Measurements from ENCODE around the gene COX4I1.
"Not testable (repeated sequence)": the region's sequence is repeated elsewhere in the genome, so short reads cannot be mapped to it uniquely, and the experiment has no call there.

Gene COX4I1

DNA sequence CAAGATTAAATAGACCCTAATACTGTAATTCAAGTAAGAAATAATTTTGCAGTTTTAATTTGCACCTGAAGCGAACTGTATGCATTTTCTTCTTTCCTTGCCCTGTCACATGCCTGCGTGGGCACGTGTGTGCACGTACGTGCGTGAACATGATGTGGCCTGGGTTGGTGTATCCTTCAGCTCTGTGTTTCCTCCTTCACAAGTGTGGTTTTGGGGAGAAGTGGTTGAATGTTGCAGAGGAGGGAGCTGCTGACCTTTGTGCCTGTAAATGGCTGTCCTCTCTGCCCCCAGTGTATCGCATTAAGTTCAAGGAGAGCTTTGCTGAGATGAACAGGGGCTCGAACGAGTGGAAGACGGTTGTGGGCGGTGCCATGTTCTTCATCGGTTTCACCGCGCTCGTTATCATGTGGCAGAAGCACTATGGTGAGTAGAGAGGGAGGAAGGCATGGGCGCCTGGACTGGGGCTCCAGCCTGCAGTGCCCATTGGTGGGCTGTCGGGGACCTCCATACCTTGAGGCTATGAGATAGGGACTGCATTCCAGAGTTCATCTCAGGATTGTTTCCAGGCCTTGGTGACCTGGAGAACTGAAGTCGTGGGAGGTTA lies 6.0 kb downstream of the COX4I1 start:
- Mint-ChIP-seq H3K36me3 (peaks cover 26% of the 10 kb centered on the region), H3K27ac (no peak overlapping the region), H3K9me3 (ENCODE audit: low read depth) (no peaks in the 10 kb centered on the region), H3K4me1 (ENCODE audit: low read depth) (peaks cover 30% of the 10 kb centered on the region), H3K4me3 (no peak overlapping the region), H3K27me3 (no peaks in the 10 kb centered on the region)

DNA sequence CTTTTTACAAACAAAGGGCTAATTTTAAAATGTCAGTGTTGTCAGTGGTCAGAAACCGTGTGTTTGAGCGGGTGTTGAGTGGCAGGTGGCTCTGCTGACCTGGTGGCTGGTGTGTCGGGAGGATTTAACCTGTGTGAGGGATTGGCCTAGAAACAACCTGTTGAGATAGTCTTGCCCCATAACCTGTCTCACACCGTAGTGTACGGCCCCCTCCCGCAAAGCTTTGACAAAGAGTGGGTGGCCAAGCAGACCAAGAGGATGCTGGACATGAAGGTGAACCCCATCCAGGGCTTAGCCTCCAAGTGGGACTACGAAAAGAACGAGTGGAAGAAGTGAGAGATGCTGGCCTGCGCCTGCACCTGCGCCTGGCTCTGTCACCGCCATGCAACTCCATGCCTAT lies 7.0 kb downstream of the COX4I1 start:
- Mint-ChIP-seq H3K27me3 (no peaks in the 10 kb centered on the region), H3K27ac (no peak overlapping the region), H3K9me3 (ENCODE audit: low read depth) (no peaks in the 10 kb centered on the region)

DNA sequence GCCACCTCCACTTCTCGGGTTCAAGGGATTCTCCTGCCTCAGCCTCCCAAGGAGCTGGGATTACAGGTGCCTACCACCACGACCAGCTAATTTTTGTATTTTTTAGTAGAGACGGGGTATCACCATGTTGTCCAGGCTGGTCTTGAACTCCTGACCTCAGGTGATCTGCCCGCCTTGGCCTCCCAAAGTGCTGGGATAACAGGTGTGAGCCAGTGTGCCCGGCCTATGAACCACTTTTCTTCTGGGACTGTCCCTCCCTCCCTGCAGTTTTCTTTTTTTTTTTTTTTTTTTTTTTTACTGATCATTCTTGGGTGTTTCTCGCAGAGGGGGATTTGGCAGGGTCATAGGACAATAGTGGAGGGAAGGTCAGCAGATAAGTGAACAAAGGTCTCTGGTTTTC lies 7.8 kb downstream of the COX4I1 start:
- H3K4me1 Mint-ChIP-seq (ENCODE audit: low read depth), result peaks cover 13% of the 10 kb centered on the region
- H3K27ac Mint-ChIP-seq; H3K4me3 Mint-ChIP-seq; H3K9me3 Mint-ChIP-seq (ENCODE audit: low read depth); H3K27me3 Mint-ChIP-seq: not testable (repeated sequence)
- H3K36me3 Mint-ChIP-seq, result peaks cover 17% of the 10 kb centered on the region

More for the DNA sequence above, 7.0 kb downstream of the COX4I1 start:
- peaks cover 20% of the 10 kb centered on the region for H3K4me1 Mint-ChIP-seq (ENCODE audit: low read depth)
- no peak overlapping the region for H3K4me3 Mint-ChIP-seq
- peaks cover 23% of the 10 kb centered on the region for H3K36me3 Mint-ChIP-seq

DNA sequence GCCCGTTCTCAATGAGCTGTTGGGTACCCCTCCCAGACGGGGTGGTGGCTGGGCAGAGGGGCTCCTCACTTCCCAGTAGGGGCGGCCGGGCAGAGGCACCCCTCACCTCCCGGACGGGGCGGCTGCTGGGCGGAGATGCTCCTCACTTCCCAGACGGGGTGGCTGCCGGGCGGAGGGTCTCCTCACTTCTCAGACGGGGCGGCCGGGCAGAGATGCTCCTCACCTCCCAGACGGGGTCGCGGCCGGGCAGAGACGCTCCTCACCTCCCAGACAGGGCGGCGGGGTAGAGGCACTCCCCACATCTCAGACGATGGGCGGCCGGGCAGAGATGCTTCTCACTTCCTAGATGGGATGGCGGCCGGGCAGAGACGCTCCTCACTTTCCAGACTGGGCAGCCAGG lies 8.6 kb downstream of the COX4I1 start:
- not testable (repeated sequence) for H3K27me3 Mint-ChIP-seq; H3K9me3 Mint-ChIP-seq (ENCODE audit: low read depth); H3K4me1 Mint-ChIP-seq (ENCODE audit: low read depth); H3K27ac Mint-ChIP-seq; H3K4me3 Mint-ChIP-seq
- H3K36me3 Mint-ChIP-seq, result peaks cover 17% of the 10 kb centered on the region

DNA sequence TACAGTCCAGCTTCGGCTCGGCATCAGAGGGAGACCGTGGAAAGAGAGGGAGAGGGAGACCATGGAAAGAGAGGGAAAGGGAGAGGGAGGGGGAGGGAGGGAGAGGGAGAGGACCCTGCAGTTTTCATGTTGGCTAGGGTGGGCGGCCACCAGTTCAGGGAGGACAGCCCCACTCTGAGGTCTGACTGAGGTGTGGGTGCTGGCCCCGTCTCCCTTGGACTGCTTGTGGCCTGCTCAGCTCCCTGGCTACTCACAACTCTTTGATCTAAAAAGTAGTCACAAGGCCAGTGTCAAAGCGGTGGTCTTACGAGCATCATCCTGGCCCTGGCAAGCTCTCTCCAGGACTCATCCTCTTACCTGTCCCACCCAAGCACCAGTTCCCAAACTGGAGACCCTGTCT lies 9.4 kb downstream of the COX4I1 start:
- H3K4me1 Mint-ChIP-seq (ENCODE audit: low read depth), result no peaks in the 10 kb centered on the region
- H3K27ac Mint-ChIP-seq, result no peak overlapping the region
- no peaks in the 10 kb centered on the region for H3K9me3 Mint-ChIP-seq (ENCODE audit: low read depth)
- H3K4me3 Mint-ChIP-seq, result no peak overlapping the region
- H3K27me3 Mint-ChIP-seq, result no peaks in the 10 kb centered on the region
- peaks cover 13% of the 10 kb centered on the region for H3K36me3 Mint-ChIP-seq

DNA sequence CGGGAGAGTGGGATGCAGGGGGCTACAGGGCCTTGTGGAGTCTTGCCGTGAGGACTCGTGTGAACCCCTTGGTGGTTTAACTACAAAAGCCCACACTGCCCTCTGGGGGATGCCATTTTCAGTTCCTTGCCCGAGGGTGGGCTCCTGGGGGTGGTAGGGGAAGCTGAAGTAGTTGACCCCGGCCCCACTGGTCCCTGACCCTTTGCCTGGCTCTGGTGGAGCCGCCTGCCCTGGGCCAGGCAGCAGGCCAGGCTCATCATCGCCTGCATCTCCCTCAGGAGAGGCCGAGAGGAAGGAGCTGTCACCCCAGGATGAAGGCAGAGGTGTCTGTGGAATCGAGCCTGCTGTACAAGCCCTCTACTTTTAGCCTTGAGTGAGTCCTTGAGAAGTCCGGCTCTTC lies 10.2 kb downstream of the COX4I1 start:
- no peaks in the 10 kb centered on the region for H3K27me3 Mint-ChIP-seq
- no peaks in the 10 kb centered on the region for H3K9me3 Mint-ChIP-seq (ENCODE audit: low read depth)
- H3K27ac Mint-ChIP-seq, result no peak overlapping the region
- H3K36me3 Mint-ChIP-seq, result peaks cover 11% of the 10 kb centered on the region
- H3K4me3 Mint-ChIP-seq, result no peak overlapping the region
- H3K4me1 Mint-ChIP-seq (ENCODE audit: low read depth), result no peaks in the 10 kb centered on the region

DNA sequence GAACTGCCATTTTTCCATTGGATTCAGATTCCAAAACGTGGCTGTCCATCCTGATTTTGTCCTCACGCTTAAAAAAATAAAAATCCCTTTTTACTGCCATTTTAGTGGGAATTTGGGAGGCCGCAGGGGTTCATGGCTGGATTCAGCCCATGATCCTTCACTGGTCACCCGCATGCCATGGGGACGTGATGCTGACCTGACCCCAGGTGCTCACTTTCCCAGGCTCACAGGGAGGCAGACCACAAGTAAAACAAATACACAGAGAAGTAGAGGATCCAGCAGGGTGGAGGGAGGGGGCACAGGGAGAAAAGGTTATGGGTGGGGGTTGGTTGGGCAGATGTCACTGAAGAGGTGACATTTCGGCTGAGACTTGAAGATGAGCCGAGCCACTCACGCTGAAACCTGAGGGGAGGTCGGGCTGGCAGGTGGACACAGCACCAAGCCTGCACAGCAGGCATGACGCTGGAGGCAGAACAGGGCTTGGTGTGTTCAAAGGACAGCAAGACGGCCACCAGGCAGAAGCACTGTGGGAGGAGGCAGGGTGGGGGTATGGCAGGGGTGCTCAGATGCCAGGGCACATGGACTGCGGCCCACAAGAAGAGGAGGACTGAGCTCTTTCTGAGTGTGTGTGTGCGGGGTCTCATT lies 10.7 kb downstream of the COX4I1 start:
- Mint-ChIP-seq H3K27me3 (no peaks in the 10 kb centered on the region), H3K4me1 (ENCODE audit: low read depth) (no peaks in the 10 kb centered on the region), H3K4me3 (no peak overlapping the region), H3K36me3 (peaks cover 11% of the 10 kb centered on the region), H3K9me3 (ENCODE audit: low read depth) (no peaks in the 10 kb centered on the region), H3K27ac (no peak overlapping the region)

DNA sequence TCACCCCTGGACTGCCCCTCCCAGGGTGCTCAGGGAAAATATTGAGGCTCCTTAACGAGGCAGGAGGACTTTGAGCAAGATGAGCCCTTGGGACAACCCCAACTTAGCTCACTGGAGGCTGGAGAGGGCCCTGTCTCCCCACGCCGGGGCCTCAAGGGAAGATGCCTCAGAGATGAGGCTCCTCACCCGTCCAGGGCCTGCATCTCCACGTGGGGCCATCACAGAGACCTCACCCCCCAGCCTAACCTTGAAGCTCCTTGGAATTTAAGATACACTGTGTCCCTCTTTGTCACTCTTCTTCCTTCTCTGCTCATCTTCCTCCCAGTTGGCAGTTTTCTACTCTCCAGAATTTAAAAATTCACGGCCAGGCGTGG lies 11.2 kb downstream of the COX4I1 start:
- H3K27me3 Mint-ChIP-seq, result no peaks in the 10 kb centered on the region
- no peaks in the 10 kb centered on the region for H3K4me1 Mint-ChIP-seq (ENCODE audit: low read depth)
- no peak overlapping the region for H3K27ac Mint-ChIP-seq
- H3K36me3 Mint-ChIP-seq, result peaks cover 8% of the 10 kb centered on the region
- no peaks in the 10 kb centered on the region for H3K9me3 Mint-ChIP-seq (ENCODE audit: low read depth)
- H3K4me3 Mint-ChIP-seq, result no peak overlapping the region

DNA sequence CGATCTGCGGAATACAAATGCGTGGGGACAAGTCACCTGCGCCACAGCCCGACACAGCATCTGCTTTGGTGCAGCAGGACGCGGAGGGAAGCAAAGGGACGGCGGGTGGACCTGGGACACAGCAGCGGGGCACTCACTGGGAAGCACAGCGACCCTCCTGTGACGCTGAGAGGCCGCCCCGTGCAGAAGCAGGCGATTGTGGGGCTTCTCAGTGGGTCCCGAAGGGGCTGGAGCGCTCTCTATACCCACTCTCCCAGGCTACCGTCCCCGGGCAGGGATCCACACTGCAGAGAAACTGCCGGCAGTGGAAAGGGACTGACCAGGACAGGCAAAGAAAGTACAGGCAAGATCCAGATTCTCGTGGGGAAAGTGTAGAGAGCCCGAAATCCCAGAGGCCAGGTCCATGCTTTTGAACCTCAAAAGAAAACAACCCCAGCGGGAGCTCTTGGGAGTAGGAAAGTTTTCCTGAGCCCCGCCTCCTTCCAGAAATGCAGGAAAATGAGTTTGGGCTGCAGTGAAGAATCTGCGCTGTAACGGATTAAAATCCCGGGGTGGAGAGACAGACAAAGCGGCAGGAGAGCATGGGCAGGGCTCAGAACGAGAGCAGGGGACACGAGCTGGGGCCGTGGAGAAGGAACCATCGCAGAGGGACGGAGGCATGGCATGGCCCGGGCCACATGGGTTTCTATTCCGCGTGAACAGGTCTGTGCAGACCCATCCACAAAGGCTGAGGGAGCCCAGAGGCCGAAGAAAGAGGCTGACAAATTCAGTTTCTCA lies 12.7 kb downstream of the COX4I1 start:
- no peak overlapping the region for H3K27ac Mint-ChIP-seq
- H3K9me3 Mint-ChIP-seq (ENCODE audit: low read depth), result no peaks in the 10 kb centered on the region
- H3K36me3 Mint-ChIP-seq, result no peaks in the 10 kb centered on the region
- H3K27me3 Mint-ChIP-seq, result no peaks in the 10 kb centered on the region
- H3K4me1 Mint-ChIP-seq (ENCODE audit: low read depth), result no peaks in the 10 kb centered on the region
- no peak overlapping the region for H3K4me3 Mint-ChIP-seq

DNA sequence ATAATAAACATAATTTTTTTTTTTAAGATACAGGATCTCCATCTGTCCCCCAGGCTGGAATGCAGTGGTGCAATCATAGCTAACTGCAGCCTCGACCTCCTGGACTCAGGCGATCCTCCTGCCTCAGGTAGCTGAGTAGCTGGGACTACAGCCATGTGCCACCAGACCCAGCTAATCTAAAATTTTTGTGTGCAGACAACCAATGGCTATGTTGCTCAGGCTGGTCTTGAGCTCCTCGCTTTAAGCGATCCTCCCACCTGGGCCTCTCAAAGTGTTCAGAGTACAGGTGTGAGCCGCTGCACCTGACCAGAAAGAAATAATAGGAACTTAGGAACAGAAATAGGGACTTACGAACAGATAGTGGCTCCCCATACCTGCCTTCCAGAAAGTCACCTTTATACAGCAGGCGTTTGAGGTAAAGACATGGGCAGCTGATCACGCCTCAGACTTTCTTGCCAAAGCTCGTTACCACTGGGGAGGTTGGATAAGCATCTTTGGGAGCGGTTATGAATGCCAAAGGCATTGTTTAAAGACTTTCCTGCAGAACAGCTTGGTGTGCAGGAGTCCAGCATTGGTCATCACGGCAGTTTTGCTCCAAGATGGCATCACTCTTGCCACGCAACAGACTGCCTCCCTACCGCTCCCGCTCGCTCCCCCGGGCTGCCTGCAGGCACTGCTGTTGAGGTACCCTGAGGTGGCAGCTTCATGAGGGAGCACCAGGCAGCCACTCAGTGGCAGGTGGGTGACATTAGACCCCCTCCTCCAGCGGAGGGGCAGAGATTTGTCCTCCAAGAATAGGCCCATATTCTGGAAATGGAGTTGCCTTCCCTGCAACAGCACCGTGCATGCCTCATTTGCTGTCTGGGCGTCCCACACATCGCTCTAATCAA lies 13.6 kb downstream of the COX4I1 start:
- Mint-ChIP-seq H3K36me3 (no peaks in the 10 kb centered on the region), H3K9me3 (ENCODE audit: low read depth) (no peaks in the 10 kb centered on the region), H3K4me3 (no peak overlapping the region), H3K4me1 (ENCODE audit: low read depth) (no peaks in the 10 kb centered on the region), H3K27ac (no peak overlapping the region), H3K27me3 (no peaks in the 10 kb centered on the region)

DNA sequence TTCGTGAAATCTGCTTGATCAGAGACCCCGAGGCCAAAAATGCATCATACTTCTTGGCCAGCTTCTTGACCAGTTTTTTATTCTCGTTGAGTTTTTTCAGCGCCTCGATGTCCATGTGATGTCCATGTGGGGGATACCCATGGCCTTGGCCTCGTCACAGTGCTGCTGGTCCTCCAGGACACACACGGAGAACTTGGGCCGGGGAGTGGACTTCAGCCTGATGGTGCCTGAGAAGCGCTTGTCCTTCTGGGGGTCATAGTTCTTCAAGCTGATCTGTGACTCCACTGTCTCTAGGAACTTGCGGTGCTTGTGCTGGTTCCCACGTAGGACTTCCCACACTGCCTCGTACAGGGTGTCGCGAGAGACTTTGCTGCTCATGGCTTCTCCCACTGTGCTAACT lies 16.7 kb downstream of the COX4I1 start:
- peaks cover 4% of the 10 kb centered on the region for H3K4me1 Mint-ChIP-seq (ENCODE audit: low read depth)
- no peak overlapping the region for H3K27ac Mint-ChIP-seq
- no peaks in the 10 kb centered on the region for H3K9me3 Mint-ChIP-seq (ENCODE audit: low read depth)
- no peaks in the 10 kb centered on the region for H3K36me3 Mint-ChIP-seq
- H3K4me3 Mint-ChIP-seq, result no peak overlapping the region
- H3K27me3 Mint-ChIP-seq, result no peaks in the 10 kb centered on the region

DNA sequence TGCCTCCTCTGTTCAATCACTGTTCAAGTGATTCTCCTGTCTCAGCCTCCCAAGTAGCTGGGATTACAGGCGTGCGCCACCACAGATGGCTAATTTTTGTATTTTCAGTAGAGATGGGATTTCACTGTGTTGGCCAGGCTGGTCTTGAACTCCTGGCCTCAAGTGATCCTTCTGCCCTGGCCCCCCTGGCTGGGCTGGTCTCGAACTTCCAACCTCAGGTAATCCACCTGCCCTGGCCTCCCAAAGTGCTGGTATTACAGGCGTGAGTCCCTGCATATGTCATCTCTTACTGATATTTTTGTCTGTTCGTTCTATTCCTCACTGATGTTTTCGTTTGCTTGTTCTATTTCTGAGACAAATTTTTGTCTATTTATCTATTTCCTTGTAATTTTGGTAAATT lies 17.7 kb downstream of the COX4I1 start:
- not testable (repeated sequence) for H3K27ac Mint-ChIP-seq; H3K27me3 Mint-ChIP-seq; H3K4me1 Mint-ChIP-seq (ENCODE audit: low read depth); H3K36me3 Mint-ChIP-seq; H3K4me3 Mint-ChIP-seq; H3K9me3 Mint-ChIP-seq (ENCODE audit: low read depth)

DNA sequence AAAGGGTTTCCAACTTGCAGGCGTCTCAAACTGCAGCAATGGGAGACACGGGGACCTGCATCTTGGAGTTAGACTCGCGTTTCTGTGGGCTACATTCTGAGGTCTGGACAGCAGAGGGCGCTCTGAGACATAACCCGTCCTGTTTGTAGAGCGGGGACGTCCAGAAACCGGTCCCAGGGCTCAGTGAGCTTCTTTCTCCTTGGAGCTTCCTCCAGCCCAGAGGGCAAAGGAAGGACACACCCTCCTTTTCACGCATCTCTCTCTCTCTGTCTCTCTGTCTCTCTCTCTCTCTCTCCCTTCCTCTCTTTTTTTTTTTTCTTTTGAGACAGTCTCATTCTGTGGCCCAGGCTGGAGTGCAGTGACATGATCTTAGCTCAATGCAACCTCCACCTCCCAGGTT lies 19.8 kb downstream of the COX4I1 start:
- Mint-ChIP-seq H3K27ac (peak overlapping the region; percentile 19), H3K36me3 (no peaks in the 10 kb centered on the region), H3K27me3 (no peaks in the 10 kb centered on the region), H3K9me3 (ENCODE audit: low read depth) (no peaks in the 10 kb centered on the region), H3K4me3 (no peak overlapping the region), H3K4me1 (ENCODE audit: low read depth) (peaks cover 7% of the 10 kb centered on the region)

DNA sequence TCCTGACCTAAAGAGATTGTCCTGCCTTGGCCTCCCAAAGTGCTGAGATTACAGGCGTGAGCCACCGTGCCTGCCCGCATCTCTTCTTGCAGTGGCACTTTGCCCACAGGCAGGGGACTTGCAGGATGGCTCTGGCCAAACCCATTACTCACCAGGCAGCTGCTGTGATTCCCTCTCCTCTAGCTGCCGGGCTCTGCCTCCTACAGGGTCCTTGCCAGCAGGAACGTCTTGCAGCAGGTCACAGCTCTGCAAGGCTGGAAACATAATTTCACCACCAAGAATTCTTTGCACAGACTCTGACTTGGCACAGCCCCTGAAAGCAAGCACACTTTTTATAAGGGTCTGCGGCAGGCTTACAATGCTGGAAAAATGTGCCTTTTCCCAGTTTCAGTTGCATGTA lies 20.3 kb downstream of the COX4I1 start:
- Mint-ChIP-seq H3K27me3 (no peaks in the 10 kb centered on the region), H3K36me3 (no peaks in the 10 kb centered on the region), H3K9me3 (ENCODE audit: low read depth) (no peaks in the 10 kb centered on the region)

More for the DNA sequence above, 20.3 kb downstream of the COX4I1 start:
- no peak overlapping the region for H3K4me3 Mint-ChIP-seq
- H3K27ac Mint-ChIP-seq, result no peak overlapping the region
- H3K4me1 Mint-ChIP-seq (ENCODE audit: low read depth), result peaks cover 7% of the 10 kb centered on the region
